H1 (cell line): ENCODE results near the gene GRB14. TPM values are rescaled to one million over a fixed set of nuclear protein-coding genes. Genes with fewer than 3 reads are reported as not detected.

Experiments
- CTCF ChIA-PET: fragments of 300-600 bp; sonication (Branson Sonifier 250); formaldehyde crosslinking; loops from one replicate; lab custom pipeline; 2021; ENCODE audit not compliant: partially characterized antibody; lab: Charles Lee
- POLR2A ChIA-PET: fragments of 300-600 bp; sonication (Branson Sonifier 250); formaldehyde crosslinking; loops from one replicate; lab custom pipeline; 2021; ENCODE audit warnings: inconsistent platforms; ENCODE audit not compliant: partially characterized antibody; lab: Charles Lee
- DNase-seq, 2 experiments: peaks; one replicate each; pipeline versions ENCODE4 v3.0.0 to v3.0.0-alpha.2; 2010 to 2022; ENCODE audit warnings: low spot score in 2 of 2, low read depth in 1 of 2, mixed read lengths in 1 of 2
- FAIRE-seq: peaks from 2 replicates; lab custom pipeline; 2011; peaks lifted over from hg19 to GRCh38; lab: Jason Lieb, UNC
- H2AFZ ChIP-seq: 2 replicates; pipeline ENCODE4 v1.8.1; 2012; ENCODE audit warnings: low read length, inconsistent platforms
- H2AK5ac ChIP-seq: 2 replicates; pipeline ENCODE4 v1.6.1; 2013; ENCODE audit warnings: low read depth, low read length
- H2BK120ac ChIP-seq: replicated peaks from 2 replicates; pipeline ENCODE3; 2013; ENCODE audit warnings: low read depth, low read length, inconsistent platforms
- H2BK12ac ChIP-seq: 2 replicates; pipeline ENCODE4 v1.6.1; 2013; ENCODE audit warnings: low read depth, low read length
- H2BK15ac ChIP-seq: 2 replicates; pipeline ENCODE4 v1.6.1; 2013; ENCODE audit warnings: low read length
- H2BK20ac ChIP-seq: 2 replicates; pipeline ENCODE4 v1.6.1; 2013; ENCODE audit warnings: low read length
- H2BK5ac ChIP-seq: 2 replicates; pipeline ENCODE4 v1.6.1; 2013; ENCODE audit warnings: low read depth, low read length
- H3K14ac ChIP-seq: 2 replicates; pipeline ENCODE4 v1.6.1; 2013; ENCODE audit warnings: inconsistent platforms; ENCODE audit not compliant: insufficient read length
- H3K18ac ChIP-seq: 2 replicates; pipeline ENCODE4 v1.6.1; 2013; ENCODE audit warnings: low read length; ENCODE audit errors: extremely low read depth
- H3K23ac ChIP-seq: 2 replicates; pipeline ENCODE4 v1.6.1; 2013; ENCODE audit warnings: inconsistent platforms; ENCODE audit not compliant: insufficient read length
- H3K23me2 ChIP-seq: 2 replicates; pipeline ENCODE4 v1.6.1; 2013; ENCODE audit warnings: low read depth, low read length
- H3K27ac ChIP-seq: 2 replicates; pipeline ENCODE4 v1.6.1; 2011; ENCODE audit warnings: low read depth, low read length, inconsistent platforms
- H3K27me3 ChIP-seq, 4 experiments: replicated peaks in 1 of 4; 1 replicate in 1 of 4; 2 replicates in 3 of 4; pipeline versions ENCODE4 v1.6.1 to v1.8.1; 2011 to 2013; ENCODE audit warnings: low read length in 3 of 4, mild to moderate bottlenecking in 3 of 4, inconsistent platforms in 2 of 4, mixed read lengths in 2 of 4, moderate library complexity in 1 of 4; ENCODE audit not compliant: control insufficient read depth in 3 of 4, insufficient read depth in 3 of 4; ENCODE audit errors: extremely low read depth in 1 of 4
- H3K36me3 ChIP-seq, 4 experiments: 2 replicates each; pipeline versions ENCODE4 v1.6.1 to v1.8.1; 2011 to 2013; ENCODE audit warnings: mild to moderate bottlenecking in 4 of 4, low read length in 3 of 4, moderate library complexity in 2 of 4, control low read depth in 1 of 4, inconsistent platforms in 1 of 4; ENCODE audit not compliant: insufficient read depth in 4 of 4, control insufficient read depth in 2 of 4
- H3K4ac ChIP-seq: replicated peaks from 2 replicates; pipeline ENCODE3; 2013; ENCODE audit warnings: low read length, low read depth, mixed read lengths, inconsistent platforms; ENCODE audit not compliant: insufficient read length
- H3K4me1 ChIP-seq, 4 experiments: replicated peaks in 1 of 4; 1 replicate in 1 of 4; 2 replicates in 3 of 4; pipeline versions ENCODE4 v1.6.1 to v1.8.1; 2011 to 2013; ENCODE audit warnings: low read length in 3 of 4, inconsistent platforms in 2 of 4, mixed read lengths in 1 of 4; ENCODE audit not compliant: insufficient read depth in 4 of 4, control insufficient read depth in 3 of 4
- H3K4me2 ChIP-seq, 2 experiments: 2 replicates each; pipeline versions ENCODE4 v1.6.1 to v1.8.1; 2011 to 2013; ENCODE audit warnings: low read depth in 2 of 2, low read length in 2 of 2, control low read depth in 1 of 2, inconsistent platforms in 1 of 2, mild to moderate bottlenecking in 1 of 2; ENCODE audit not compliant: insufficient read depth in 1 of 2
- H3K4me3 ChIP-seq, 4 experiments: fragments of 200-600, 300-600 bp in 1 of 4; sonication (generic), shearing (Covaris generic), sonication (Bioruptor Twin) in 1 of 4; 2 replicates each; pipeline versions ENCODE4 v1.5.1 to v1.8.1; 2011 to 2016; ENCODE audit warnings: low read length in 4 of 4, low read depth in 3 of 4, control low read depth in 2 of 4, inconsistent platforms in 2 of 4, mild to moderate bottlenecking in 2 of 4, mixed read lengths in 1 of 4, moderate library complexity in 1 of 4; ENCODE audit not compliant: insufficient read depth in 2 of 4; ENCODE audit errors: extremely low read depth in 1 of 4
- H3K56ac ChIP-seq: replicated peaks from 2 replicates; pipeline ENCODE3; 2013; ENCODE audit warnings: low read depth, mild to moderate bottlenecking, mixed read lengths, low read length, inconsistent platforms; ENCODE audit not compliant: insufficient read length
- H3K79me1 ChIP-seq: 2 replicates; pipeline ENCODE4 v1.6.1; 2013; ENCODE audit warnings: low read depth, low read length, control low read depth
- H3K79me2 ChIP-seq, 2 experiments: 2 replicates each; pipeline versions ENCODE4 v1.6.1 to v1.8.1; 2012 to 2013; ENCODE audit warnings: low read length in 2 of 2, mild to moderate bottlenecking in 2 of 2, inconsistent platforms in 1 of 2; ENCODE audit not compliant: insufficient read depth in 2 of 2, control insufficient read depth in 1 of 2
- H3K9ac ChIP-seq, 4 experiments: replicated peaks in 1 of 4; 1 replicate in 1 of 4; 2 replicates in 3 of 4; pipeline versions ENCODE4 v1.6.1 to v1.8.1; 2011 to 2013; ENCODE audit warnings: low read depth in 3 of 4, low read length in 3 of 4, control low read depth in 2 of 4, mild to moderate bottlenecking in 2 of 4, moderate library complexity in 2 of 4, inconsistent platforms in 1 of 4; ENCODE audit errors: extremely low read depth in 1 of 4
- H3K9me3 ChIP-seq, 2 experiments: 2 replicates each; pipeline versions ENCODE4 v1.6.1 to v1.8.1; 2012 to 2013; ENCODE audit warnings: mild to moderate bottlenecking in 2 of 2, moderate library complexity in 2 of 2, control low read depth in 1 of 2, inconsistent platforms in 1 of 2, low read depth in 1 of 2, low read length in 1 of 2, mixed read lengths in 1 of 2; ENCODE audit not compliant: insufficient read depth in 2 of 2
- H4K20me1 ChIP-seq, 2 experiments: replicated peaks in 1 of 2; 2 replicates each; pipeline versions ENCODE3 to v1.8.1; 2011 to 2013; ENCODE audit warnings: inconsistent platforms in 2 of 2, low read length in 2 of 2, mild to moderate bottlenecking in 1 of 2; ENCODE audit not compliant: insufficient read depth in 2 of 2, control insufficient read depth in 1 of 2
- H4K5ac ChIP-seq: 2 replicates; pipeline ENCODE4 v1.6.1; 2013; ENCODE audit warnings: low read length, low read depth, mixed read lengths, inconsistent platforms; ENCODE audit not compliant: insufficient read length
- H4K8ac ChIP-seq: 2 replicates; pipeline ENCODE4 v1.8.0; 2013; ENCODE audit warnings: mild to moderate bottlenecking, moderate library complexity, low read length, inconsistent platforms; ENCODE audit not compliant: insufficient read depth; ENCODE audit errors: extremely low read depth
- H4K91ac ChIP-seq: replicated peaks from 2 replicates; pipeline ENCODE3; 2013; ENCODE audit warnings: low read length, mixed read lengths, inconsistent platforms; ENCODE audit not compliant: insufficient read length
- ATF2 ChIP-seq: IDR thresholded peaks from 2 replicates; pipeline ENCODE4 v1.6.1; 2012; ENCODE audit warnings: low read length, inconsistent platforms
- KDM1A ChIP-seq: fragments of 200-600, 300-600 bp; sonication (generic); IDR thresholded peaks from 2 replicates; pipeline ENCODE4 v1.7.1; 2016; ENCODE audit warnings: mild to moderate bottlenecking, low read length, borderline replicate concordance
- NRF1 ChIP-seq: IDR thresholded peaks from 2 replicates; pipeline ENCODE4 v1.6.1; 2011; ENCODE audit warnings: mild to moderate bottlenecking, low read depth, low read length, improper control_type of control experiment
- POLR2AphosphoS5 ChIP-seq: IDR thresholded peaks from 2 replicates; pipeline ENCODE4 v1.6.1; 2011; ENCODE audit warnings: low read depth, low read length
- RXRA ChIP-seq: IDR thresholded peaks from 2 replicates; pipeline ENCODE4 v1.6.1; 2011; ENCODE audit warnings: low read depth, mild to moderate bottlenecking, low read length, moderate library complexity; ENCODE audit not compliant: insufficient read depth
- SP2 ChIP-seq: IDR thresholded peaks from 2 replicates; pipeline ENCODE4 v1.6.1; 2012; ENCODE audit warnings: mild to moderate bottlenecking, low read length, inconsistent platforms
- SP4 ChIP-seq: IDR thresholded peaks from 2 replicates; pipeline ENCODE4 v1.6.1; 2012; ENCODE audit warnings: low read length, inconsistent platforms
- WGBS, 2 experiments: shearing (Covaris generic) in 1 of 2; methylation state at CpG; one replicate each; pipeline versions ENCODE4 v1.1.6 to v1.1.7; 2013 to 2015; ENCODE audit warnings: low lambda C conversion rate in 2 of 2, mixed read lengths in 2 of 2, inconsistent platforms in 1 of 2, low coverage in 1 of 2, missing lambda C conversion rate in 1 of 2; ENCODE audit not compliant: insufficient replicate concordance in 2 of 2, insufficient coverage in 1 of 2, insufficient read length in 1 of 2; ENCODE audit errors: extremely low coverage in 1 of 2, missing lambda C conversion rate in 1 of 2; 5-methylcytosine and 5-hydroxymethylcytosine counted together
- polyA plus RNA-seq, 7 experiments: library from polyadenylated mRNA; depleted of rRNA in 3 of 7; stranded (reverse) in 5 of 7; unstranded in 2 of 7; fragments of >200 nt in 5 of 7; fragments of 200-250 nt in 2 of 7; gene quantifications; 1 replicate in 5 of 7; 2 replicates in 1 of 7; 4 replicates in 1 of 7; pipeline versions ENCODE4 v1.2.1 to v1.2.3, GENCODE V29; 2011 to 2013; ENCODE audit warnings: missing spikeins in 2 of 7, mixed read lengths in 2 of 7
- total RNA-seq: library from RNA; stranded (reverse); fragmentation: NEBNext Ultra II Directional; extraction: Animal tissue kit (Norgen Biotek cat#: 25700); gene quantifications from 2 replicates; pipeline ENCODE4 v1.2.1, GENCODE V29; 2021

The GRB14 gene
- total and polyA plus RNA-seq, 2 of the 8 experiments (the other 6 are each of a cell fraction or from before 2014, with no cell fraction given): 2.5 to 11.6 TPM

- Histone ChIP-seq H3K14ac (no peak overlapping the region), H4K8ac (no peak overlapping the region), H3K23ac (no peak overlapping the region), H3K27me3 (no peaks in the 10 kb centered on the region), H2BK12ac (no peak overlapping the region), H3K27ac (no peak overlapping the region), H3K4me2 (no peak overlapping the region), H3K79me2 (no peaks in the 10 kb centered on the region), H2BK120ac (no peak overlapping the region), H3K9me3 (no peaks in the 10 kb centered on the region), H3K9ac (no peak overlapping the region), H4K5ac (no peak overlapping the region), H3K4me1 (no peaks in the 10 kb centered on the region; a peak in 1 of 7 replicates), H4K20me1 (no peaks in the 10 kb centered on the region), H3K4ac (no peak overlapping the region), H3K23me2 (no peaks in the 10 kb centered on the region), H3K79me1 (no peaks in the 10 kb centered on the region; the same call in 1 of the 2 replicates), H3K36me3 (no peaks in the 10 kb centered on the region), H2AK5ac (no peak overlapping the region), H2BK15ac (no peak overlapping the region), H2BK5ac (no peak overlapping the region), H3K18ac (no peak overlapping the region), H3K56ac (no peak overlapping the region), H2AFZ (no peak overlapping the region), H3K4me3 (no peak overlapping the region), H4K91ac (no peak overlapping the region), H2BK20ac (no peak overlapping the region)
- no peak for FAIRE-seq
- ChIA-PET CTCF (interaction anchor here (0.6 to 6.0 kb wide), 6 partner anchors 9 to 607 kb away, joined by 3 to 36 read pairs (median 4); no protein-coding TSS in a partner anchor), POLR2A (no interaction called here)
- no peak for DNase-seq
- WGBS, 2 experiments: 72% methylated on average over 5 of the region's 5 CpGs; no CpG with 5 or more reads in 1 of the 2 experiments
- TF ChIP-seq KDM1A (no peak), RXRA (no peak), POLR2AphosphoS5 (no peak), NRF1 (no peak), ATF2 (no peak), SP4 (no peak), SP2 (no peak)
Measured at GRCh38 chr2:164535280-164536025, 85.8 kb downstream of the GRB14 start.
